NOMO-1 treated with dmso at 0.1 percent for 144 hours (cell line): Measurements from ENCODE around the gene ELOB.
"Not testable (repeated sequence)": the region's sequence is repeated elsewhere in the genome, so short reads cannot be mapped to it uniquely, and the experiment has no call there.

ENCODE experiments used
- DNase-seq: peaks from one replicate; lab custom pipeline; 2025; ENCODE audit not compliant: unreplicated experiment; lab: John Stamatoyannopoulos, UW

ELOB gene

GRCh38 chr16:2724088-2724676 is 52.9 kb downstream of the ELOB start:
- DNase-seq, result no peak

GRCh38 chr16:2721634-2722173 is 55.4 kb downstream of the ELOB start:
- DNase-seq, result not testable (repeated sequence)
